Right hindlimb (tissue), 1 donor: ENCODE data around the gene EPB41.
"Not testable (repeated sequence)": the region's sequence is repeated elsewhere in the genome, so short reads cannot be mapped to it uniquely, and the experiment has no call there.

Experiments used
- DNase-seq: peaks from one replicate; pipeline ENCODE4 v3.0.0-alpha.2; 2018

The EPB41 gene

GRCh38 chr1:29056256-29056655, 141.9 kb downstream of the EPB41 start:
- DNase-seq: no peak

- DNase-seq: no peak
Observed at GRCh38 chr1:29057700-29058099, 143.3 kb downstream of the EPB41 start.

DNA sequence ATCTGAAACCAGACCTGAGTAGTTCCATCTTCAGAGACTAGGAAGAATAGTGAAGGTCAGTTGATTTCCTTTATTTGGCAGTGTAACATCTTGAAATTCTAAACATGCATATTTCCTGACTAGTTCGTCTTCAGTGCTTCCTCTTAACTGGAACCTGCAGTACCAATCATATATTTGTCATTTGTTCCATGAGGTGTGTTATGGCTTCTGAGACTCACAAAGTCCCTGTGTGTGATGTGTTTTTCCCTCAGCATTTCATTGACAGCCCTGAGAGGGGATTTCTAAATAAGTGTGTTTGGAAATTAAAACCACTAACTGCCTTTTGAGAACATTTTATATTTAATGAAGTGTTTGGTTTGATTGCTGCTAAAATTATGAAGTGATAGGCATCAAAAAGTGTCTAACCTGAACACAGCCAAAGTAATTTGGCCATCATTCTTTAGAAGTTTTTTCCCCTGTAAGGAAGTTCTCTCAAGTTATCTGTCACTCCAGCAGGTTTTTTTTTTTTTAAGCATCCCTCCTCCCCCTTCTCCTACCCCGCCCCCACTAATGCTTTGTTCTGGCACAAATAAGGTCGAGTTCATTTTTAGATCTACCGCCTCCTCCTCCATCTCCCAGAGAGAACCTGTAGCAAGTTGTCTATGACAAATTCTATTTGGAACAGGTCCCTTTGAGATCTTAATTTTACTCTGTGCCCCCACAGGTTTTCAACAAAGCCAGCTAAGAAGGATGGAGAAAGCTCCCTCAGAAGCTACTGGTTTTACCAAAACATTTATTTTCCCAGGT, 148.0 kb downstream of the EPB41 start:
- DNase-seq: no peak

GRCh38 chr1:29064064-29064463, 149.7 kb downstream of the EPB41 start:
- DNase-seq: no peak

GRCh38 chr1:29077155-29077554, 162.8 kb downstream of the EPB41 start:
- no peak for DNase-seq

DNA sequence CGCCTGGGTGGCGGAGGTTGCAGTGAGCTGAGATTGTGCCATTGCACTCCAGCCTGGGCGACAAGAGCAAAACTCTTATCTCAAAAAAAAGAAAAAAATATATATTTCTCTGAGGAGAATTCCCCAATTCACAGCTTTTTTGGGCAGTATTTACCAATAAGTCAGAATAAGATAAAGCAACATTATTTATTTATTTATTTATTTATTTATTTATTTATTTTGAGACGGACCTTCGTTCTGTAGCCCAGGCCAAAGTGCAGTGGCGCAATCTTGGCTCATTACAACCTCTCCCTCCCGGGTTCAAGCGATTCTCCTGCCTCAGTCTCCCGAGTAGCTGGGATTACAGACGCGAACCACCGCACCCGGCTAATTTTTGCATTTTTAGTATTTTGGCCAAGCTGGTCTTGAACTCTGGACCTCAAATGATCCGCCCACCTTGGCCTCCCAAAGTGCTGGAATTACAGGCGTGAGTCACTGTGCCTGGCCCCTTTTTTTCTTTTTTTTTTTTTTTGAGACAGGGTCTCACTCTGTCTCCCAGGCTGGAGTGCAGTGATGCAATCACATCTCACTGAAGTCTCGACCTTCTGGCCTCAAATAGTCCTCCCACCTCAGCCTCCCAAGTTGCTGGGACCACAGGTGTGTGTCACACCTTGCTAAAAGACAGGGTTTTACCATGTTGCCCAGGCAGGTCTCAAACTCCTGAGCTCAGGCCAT, 165.7 kb downstream of the EPB41 start:
- not testable (repeated sequence) for DNase-seq

DNA sequence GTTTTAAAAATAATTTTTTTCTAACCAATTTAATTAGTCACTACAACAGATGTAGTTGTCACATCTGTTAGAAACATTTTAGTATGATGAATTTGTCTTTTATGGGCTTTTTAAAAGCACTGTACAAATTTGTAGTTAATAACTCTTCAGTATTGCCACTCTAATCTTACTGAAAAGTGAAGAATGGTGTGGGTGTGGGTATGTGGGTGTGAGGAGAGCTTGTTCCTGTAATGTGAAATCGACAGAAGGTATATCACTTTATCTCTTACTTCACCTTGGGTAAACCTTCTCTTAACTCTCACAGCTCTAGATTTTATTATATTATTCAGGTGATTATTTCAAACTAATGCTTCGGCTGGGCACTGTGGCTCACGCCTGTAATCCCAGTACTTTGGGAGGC, 166.8 kb downstream of the EPB41 start:
- DNase-seq: no peak

DNA sequence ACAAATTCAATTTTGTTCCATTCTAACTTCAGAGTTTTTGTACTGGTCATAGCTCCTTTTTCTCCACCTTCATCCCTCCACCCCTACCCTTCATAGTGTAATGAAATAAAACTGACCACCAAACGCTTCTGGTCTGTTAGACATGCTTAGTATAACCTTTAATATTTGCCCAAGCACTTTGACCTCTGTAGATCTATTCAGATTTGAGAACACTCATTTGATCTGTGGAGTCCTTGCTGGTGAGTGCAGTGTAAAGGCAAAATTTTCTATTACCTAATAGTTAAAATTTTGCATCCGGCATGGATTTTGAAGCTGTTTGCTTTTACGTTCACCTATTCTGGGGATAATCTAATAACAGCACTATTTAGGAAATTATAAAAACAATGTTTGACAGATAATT, 168.2 kb downstream of the EPB41 start:
- no peak for DNase-seq

DNA sequence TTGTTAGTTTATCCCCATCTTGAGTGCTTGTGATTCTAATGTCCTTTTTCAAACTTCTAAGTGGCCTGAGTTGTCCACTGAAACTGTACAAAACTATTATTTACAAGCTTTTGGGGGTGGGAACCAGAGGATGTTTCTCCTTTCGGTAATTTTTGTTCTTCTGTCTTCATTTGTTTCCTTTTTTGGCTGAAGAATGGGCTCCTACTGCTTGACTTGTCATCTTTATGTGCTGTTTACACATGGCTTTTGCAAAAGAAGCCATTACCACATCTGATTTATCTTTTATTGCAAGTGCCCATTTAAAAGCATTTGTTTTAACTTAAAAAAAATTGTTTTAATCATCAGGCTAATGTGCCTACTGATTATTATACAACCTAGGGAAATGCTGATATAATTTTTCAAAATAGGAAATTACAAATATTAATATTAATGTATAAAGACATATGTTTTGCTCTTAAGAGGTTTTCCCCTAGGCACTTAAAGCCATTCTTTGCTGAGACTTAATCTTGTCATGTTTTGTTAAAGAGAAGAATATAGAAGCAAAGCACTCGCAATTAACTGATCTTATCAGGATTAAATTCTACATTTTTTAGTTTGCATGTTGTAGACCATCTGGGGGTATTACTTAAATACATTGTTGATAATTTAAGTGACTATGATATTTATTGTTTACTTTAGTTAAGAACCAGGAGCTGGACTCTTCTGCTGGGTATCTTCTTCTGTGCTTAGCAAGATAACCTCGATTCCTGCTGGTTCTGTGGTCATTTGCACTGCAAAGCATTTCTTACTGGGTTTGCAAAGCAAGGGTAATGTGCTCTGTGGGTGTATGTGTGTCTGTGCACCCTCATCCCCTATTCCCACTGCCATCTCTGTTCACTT, 169.2 kb downstream of the EPB41 start:
- no peak for DNase-seq

- no peak for DNase-seq
Observed at GRCh38 chr1:29084196-29084521, 169.8 kb downstream of the EPB41 start.

DNA sequence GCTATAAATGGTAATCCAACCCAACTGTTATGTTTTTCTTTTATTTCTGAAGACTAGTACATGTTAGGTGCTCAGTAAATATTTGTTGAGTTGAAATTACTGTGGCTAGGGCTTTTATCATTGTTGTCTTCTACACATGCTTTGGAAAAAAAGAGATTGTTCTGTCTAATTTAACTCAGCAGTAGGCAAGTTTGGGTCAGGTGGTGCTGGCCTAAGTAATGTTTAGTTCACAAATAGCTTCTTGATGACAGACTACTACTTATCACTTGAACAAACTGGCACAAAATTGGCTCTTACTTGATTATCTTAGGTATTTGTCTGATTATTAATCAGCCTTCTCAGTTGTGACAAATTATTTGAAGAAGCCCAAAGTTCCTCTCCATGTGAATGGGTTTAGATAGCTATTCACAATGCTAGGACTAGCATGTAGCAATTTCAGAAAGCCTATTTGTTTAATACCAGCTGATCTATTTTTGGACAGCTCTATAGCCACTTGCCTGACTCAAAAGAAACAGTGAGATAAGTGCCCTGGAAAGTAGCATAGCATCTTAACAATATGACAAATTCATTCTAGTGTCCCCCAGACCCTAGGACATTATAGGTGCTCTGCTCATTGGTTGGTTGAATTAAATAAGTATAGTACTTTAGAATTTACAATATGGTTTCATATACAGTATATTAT, 176.7 kb downstream of the EPB41 start:
- no peak for DNase-seq

- not testable (repeated sequence) for DNase-seq
Observed at GRCh38 chr1:29092704-29093103, 178.3 kb downstream of the EPB41 start.

- DNase-seq: no peak
Observed at GRCh38 chr1:29094433-29094832, 180.1 kb downstream of the EPB41 start.

DNA sequence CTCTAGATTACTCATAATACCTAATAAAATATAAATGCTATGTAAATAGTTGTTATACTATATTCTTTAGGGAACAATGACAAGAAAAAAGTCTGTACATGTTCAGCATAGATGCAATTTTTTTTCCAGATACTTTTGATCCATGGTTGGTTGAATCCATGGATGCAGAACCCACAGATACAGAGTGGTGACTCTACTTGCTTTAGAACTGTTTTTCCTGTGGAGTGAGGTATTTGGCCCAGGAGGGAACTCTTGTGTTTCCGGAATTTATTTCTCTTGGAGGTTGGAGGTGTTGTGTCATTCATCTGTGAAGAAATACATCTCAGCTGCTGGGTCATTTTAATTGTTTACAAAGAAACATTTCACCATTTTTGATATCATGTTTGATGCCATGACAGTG, 180.6 kb downstream of the EPB41 start:
- no peak for DNase-seq

GRCh38 chr1:29096231-29096886, 182.0 kb downstream of the EPB41 start:
- DNase-seq: no peak

- no peak for DNase-seq
Observed at GRCh38 chr1:29099286-29099685, 184.9 kb downstream of the EPB41 start.

DNA sequence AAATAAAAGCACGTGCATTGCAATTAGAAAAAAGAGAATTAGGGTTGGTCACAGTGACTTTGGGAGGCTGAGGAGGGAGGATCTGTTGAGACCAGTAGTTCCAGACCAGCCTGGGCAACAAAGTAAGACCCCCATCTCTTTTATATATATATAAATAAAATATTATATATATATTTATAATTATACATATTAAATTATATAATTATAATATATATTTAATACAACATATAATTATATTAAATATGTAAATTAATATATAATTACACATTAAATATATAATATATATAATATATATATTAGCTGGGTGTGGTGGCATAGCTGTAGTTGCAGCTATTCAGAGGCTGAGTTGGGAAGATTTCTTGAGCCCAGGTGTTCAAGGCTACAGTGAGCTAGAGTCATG, 186.1 kb downstream of the EPB41 start:
- DNase-seq: no peak

- no peak for DNase-seq
Observed at GRCh38 chr1:29105822-29106221, 191.5 kb downstream of the EPB41 start.

DNA sequence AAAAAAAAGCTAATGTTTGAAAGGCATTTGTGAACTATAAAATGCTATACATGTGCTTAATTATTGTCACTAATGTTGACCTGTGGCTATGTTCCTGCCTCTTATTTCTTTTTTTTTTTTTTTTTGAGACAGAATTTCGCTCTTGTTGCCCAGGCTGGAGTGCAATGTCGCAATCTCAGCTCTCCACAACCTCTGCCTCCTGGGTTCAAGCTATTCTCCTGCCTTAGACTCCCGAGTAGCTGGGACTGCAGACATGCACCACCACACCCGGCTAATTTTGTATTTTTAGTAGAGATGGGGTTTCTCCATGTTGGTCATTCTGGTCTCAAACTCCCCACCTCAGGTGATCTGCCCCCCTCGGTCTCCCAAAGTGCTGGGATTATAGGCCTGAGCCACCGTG, 193.7 kb downstream of the EPB41 start:
- DNase-seq: not testable (repeated sequence)

GRCh38 chr1:29112705-29113412, 198.5 kb downstream of the EPB41 start:
- no peak for DNase-seq

DNA sequence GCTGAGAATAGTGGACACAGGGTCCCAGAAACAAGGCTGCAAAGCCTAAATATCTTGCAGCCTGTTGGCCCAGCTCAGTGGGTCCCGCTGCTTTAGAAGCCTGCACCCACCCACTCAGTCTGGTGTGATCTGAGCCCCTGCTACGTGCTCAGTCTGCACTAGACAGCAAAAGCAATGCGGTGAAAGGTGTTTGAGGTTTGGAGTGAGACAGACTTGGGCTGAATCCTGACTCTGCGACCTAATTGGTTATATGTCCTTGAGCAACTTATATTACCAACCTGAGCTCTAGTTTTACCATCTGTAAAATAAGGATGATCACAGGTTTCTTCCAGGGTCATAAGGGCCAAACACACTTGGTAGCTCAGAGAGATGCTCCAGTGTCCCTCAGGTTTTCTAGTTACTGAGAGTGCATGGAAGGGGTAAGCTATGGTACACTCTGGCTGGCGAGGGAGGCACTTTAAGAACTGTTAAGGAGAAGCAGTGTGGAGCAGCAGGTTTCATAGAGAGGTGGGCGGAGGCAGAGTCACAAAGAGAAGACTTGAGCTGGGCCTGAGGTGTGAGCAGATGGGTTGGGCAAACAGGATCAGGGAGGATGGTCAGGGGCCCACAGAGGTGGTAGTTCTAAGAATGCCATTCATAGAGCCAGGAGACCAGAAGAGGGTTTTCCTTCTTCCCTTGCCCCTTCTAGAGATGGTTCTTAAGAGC, 199.2 kb downstream of the EPB41 start:
- DNase-seq: no peak
